ENCODE results near the gene MED8. TPM values are rescaled to one million over a fixed set of nuclear protein-coding genes. Genes with fewer than 3 reads are reported as not detected.

The MED8 gene
- total RNA-seq, 4 donors from 2014 or later, result 43.6 to 58.4 (median 50.8) TPM

DNA sequence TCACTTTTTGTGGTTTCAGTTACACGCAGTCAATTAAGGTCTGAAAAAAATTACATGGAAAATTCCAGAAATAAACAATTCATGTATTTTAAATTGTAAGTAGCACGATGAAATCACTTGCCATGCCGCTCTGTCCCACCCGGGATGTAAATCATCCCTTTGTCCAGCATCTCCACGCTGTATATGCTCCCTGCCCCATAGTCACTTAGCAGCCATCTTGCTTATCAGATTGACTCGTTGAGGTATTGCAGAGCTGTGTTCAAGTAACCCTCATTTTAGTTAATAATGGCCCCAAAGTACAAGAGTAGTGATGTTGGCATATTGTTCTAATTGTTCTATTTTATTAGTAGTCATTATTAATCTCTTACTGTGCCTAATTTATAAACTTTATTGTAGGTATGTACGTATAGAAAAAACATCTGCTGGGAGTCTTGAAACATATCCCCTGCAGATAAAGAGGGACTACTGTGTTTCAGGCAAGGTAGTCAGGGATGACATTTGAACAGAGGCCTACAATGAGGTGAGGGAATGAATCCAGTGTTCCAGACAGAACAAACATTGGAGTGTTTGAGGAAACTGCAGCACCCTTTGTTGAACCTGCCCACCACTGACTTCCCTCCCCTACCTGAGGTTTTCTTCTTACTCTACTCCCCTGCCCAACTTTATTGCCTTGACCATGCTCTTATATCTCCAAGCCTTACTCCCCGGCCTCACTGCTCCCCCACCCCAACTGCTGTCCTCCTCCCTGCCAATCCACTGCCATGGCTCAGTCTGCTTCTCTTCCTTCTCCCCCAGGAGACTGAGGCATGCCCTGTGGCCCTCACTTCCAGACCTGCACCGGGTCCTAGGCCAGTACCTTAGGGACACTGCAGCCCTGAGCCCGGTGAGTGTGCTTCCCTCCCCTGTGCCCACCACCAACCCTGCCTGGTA lies 37.9 kb downstream of the MED8 start:
- no peak for TF ChIP-seq POLR2A (IDR thresholded peaks at IDR 0.05)
- TF ChIP-seq, protein P1, sequence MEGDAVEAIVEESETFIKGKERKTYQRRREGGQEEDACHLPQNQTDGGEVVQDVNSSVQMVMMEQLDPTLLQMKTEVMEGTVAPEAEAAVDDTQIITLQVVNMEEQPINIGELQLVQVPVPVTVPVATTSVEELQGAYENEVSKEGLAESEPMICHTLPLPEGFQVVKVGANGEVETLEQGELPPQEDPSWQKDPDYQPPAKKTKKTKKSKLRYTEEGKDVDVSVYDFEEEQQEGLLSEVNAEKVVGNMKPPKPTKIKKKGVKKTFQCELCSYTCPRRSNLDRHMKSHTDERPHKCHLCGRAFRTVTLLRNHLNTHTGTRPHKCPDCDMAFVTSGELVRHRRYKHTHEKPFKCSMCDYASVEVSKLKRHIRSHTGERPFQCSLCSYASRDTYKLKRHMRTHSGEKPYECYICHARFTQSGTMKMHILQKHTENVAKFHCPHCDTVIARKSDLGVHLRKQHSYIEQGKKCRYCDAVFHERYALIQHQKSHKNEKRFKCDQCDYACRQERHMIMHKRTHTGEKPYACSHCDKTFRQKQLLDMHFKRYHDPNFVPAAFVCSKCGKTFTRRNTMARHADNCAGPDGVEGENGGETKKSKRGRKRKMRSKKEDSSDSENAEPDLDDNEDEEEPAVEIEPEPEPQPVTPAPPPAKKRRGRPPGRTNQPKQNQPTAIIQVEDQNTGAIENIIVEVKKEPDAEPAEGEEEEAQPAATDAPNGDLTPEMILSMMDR (IDR thresholded peaks at IDR 0.05), result no peak
- 88 to 91% methylated on average over 10 of the region's 10 CpGs for WGBS, 2 donors
- H3K4me3 ChIP-seq (ENCODE audit: low read depth, poor library complexity, severe bottlenecking), result no peak overlapping the region
- intact Hi-C loops (cut with DNase I; ENCODE audit: low total_unique reads), result no loop called here
- DNase-seq (ENCODE audit: low spot score in 2 of 2), result peak in 1 of 2 donors; percentile 71

DNA sequence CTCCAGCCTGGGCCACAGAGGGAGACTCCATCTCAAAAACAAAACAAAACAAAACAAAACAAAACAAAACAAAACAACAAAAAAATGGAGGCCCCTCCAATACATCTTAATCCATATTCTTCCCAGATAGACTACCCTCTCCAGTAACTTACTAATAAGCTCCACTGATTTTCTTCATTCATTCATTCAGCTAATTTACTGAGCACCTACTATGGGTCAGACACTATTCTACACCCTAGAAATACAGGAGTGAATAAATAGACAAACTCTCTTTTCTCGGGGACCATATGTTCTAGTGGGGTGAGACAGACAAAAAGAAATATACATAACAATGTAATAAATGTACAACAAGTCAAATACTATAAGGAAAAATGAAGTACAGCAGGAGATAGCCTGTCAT lies 38.6 kb downstream of the MED8 start:
- H3K4me3 ChIP-seq (ENCODE audit: low read depth, poor library complexity, severe bottlenecking), result no peak overlapping the region
- WGBS, 2 donors, result 85 to 91% methylated on average over 1 of the region's 1 CpG
- intact Hi-C loops (cut with DNase I; ENCODE audit: low total_unique reads), result no loop called here
- TF ChIP-seq, protein P1 (IDR thresholded peaks at IDR 0.05), result no peak
- TF ChIP-seq POLR2A (IDR thresholded peaks at IDR 0.05), result no peak
- no peak for DNase-seq (ENCODE audit: low spot score in 2 of 2)

DNA sequence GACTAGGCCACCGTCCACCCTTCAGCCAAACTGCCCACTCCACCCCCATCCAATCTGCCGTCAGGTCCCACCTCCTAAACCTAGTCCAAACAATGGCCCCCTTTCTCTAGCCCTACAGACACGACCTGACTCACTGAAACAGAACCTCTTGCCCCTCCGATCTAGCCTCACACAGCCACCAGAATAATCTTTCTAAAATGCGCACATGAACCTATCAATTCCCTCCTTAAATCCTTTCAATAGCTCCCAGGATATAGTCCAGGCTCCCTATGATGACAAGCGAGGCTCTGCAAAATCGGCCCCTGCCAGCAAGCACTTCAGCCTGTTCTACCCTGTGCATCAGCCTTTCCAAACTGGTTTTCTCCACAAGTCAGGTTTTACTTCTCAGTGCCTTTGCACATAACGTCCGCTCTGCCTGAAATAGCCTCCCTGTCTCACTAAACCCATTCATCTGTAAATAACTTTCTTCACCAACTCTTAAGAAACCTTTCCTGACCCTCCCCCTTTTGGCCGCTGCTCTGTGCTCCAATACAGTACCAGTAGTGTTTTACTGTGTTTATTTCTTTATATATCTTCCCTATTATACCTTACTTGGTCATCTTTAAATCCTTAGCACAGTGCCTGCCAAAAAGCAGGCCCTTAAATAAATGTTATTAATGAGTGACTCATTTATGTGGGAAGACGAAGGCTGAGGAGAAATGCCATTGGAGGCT lies 39.9 kb downstream of the MED8 start:
- intact Hi-C loops (cut with DNase I; ENCODE audit: low total_unique reads), result no loop called here
- TF ChIP-seq, protein P1 (IDR thresholded peaks at IDR 0.05), result no peak
- no peak for TF ChIP-seq POLR2A (IDR thresholded peaks at IDR 0.05)
- no peak overlapping the region for H3K4me3 ChIP-seq (ENCODE audit: low read depth, poor library complexity, severe bottlenecking)
- WGBS, 2 donors, result 54 to 55% methylated on average over 11 of the region's 11 CpGs
- DNase-seq (ENCODE audit: low spot score in 2 of 2), result no peak

DNA sequence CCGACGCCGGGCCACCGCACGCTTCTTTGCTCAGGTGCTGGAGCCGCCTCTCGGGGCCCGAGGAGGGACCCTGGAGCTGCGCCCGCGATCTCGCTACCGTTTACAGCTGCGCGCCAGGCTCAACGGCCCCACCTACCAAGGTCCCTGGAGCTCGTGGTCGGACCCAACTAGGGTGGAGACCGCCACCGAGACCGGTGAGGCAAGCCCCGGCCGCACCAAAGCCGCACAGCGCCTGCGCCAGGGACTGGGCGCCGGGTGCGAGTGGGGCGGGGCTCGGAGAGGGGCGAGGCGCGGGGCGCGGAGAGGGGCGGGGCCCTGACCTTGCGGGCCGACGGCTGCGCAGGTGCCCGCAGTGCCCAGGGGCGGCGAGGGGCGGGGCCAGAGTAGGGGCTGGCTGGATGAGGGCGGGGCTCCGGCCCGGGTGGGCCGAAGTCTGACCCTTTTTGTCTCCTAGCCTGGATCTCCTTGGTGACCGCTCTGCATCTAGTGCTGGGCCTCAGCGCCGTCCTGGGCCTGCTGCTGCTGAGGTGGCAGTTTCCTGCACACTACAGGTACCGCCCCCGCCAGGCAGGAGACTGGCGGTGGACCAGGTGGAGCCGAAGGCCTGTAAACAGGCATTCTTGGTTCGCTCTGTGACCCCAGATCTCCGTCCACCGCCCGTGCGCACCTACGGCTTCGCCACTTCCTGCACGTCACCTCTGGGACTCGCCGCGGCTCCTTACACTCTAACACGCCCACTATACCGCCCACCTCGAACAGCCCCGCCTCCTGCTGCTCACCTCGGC lies 40.6 kb downstream of the MED8 start:
- peak overlapping the region; percentile 17 for H3K4me3 ChIP-seq (ENCODE audit: low read depth, poor library complexity, severe bottlenecking)
- peak; percentile 59 to 95 for DNase-seq (ENCODE audit: low spot score in 2 of 2)
- 21 to 23% methylated on average over 31 to 48 of the region's 72 CpGs for WGBS, 2 donors
- no peak for TF ChIP-seq POLR2A (IDR thresholded peaks at IDR 0.05)
- TF ChIP-seq, protein P1 (IDR thresholded peaks at IDR 0.05), result no peak
- intact Hi-C loops (cut with DNase I; ENCODE audit: low total_unique reads), result no loop called here

DNA sequence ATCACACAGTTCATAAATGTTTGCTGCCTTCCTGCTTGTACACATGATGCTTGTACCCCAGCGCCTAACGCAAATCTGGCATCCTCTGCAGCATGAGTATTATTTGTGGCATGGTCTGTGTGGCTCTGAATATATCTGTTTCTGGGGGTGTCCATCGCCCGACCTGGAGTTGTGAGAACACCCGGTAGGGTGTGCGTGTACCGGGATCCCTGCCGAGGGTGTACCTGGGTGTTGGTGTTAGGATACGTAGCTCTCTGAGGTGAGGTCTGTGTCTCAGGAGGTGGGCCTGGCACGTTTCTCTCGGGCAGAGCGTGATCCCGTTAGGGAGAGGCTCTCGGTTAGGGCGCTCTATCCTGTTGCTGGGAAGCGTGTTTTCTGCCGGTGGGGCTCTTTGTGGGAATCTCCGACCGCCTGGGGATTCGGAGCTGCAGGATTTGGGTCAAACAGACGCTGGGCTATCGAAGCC lies 41.2 kb downstream of the MED8 start:
- TF ChIP-seq, protein P1 (IDR thresholded peaks at IDR 0.05), result no peak
- no peak for TF ChIP-seq POLR2A (IDR thresholded peaks at IDR 0.05)
- intact Hi-C loops (cut with DNase I; ENCODE audit: low total_unique reads), result no loop called here
- peak overlapping the region; percentile 17 for H3K4me3 ChIP-seq (ENCODE audit: low read depth, poor library complexity, severe bottlenecking)
- peak in 1 of 2 donors; percentile 88 for DNase-seq (ENCODE audit: low spot score in 2 of 2)
- 8 to 22% methylated on average over 19 to 22 of the region's 22 CpGs for whole genome bisulfite sequencing, 2 donors

Measured in lower leg skin (tissue), 4 donors.